Thyroid gland (tissue), 4 donors: Measurements from ENCODE around the gene GARIN5A.
A peak's percentile ranks its signal among the peaks of the same experiment; 100 is the strongest.

ENCODE experiments used
- POLR2A ChIP-seq, 2 donors: fragments of 450-650 bp; IDR thresholded peaks; one replicate each; pipeline ENCODE4 v1.6.1; 2017; ENCODE audit warnings: antibody characterized with exemption in 2 of 2, mild to moderate bottlenecking in 2 of 2, moderate library complexity in 1 of 2
- TF ChIP-seq, protein P1 (sequence below), 6 experiments: fragments of 200-600 bp in 3 of 6; fragments of 450-650 bp in 3 of 6; sonication (generic) in 3 of 6; IDR thresholded peaks; one replicate each; pipeline ENCODE4 v1.5.1; 2016 to 2019; ENCODE audit warnings: antibody characterized with exemption in 6 of 6, mild to moderate bottlenecking in 2 of 6, inconsistent platforms in 1 of 6, moderate library complexity in 1 of 6

DNA sequence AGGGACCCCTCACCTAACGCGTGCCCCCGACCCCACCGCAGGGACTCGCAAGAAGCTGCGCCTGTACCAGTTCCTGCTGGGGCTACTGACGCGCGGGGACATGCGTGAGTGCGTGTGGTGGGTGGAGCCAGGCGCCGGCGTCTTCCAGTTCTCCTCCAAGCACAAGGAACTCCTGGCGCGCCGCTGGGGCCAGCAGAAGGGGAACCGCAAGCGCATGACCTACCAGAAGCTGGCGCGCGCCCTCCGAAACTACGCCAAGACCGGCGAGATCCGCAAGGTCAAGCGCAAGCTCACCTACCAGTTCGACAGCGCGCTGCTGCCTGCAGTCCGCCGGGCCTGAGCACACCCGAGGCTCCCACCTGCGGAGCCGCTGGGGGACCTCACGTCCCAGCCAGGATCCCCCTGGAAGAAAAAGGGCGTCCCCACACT, 48.6 kb downstream of the GARIN5A start:
- TF ChIP-seq, protein P1, sequence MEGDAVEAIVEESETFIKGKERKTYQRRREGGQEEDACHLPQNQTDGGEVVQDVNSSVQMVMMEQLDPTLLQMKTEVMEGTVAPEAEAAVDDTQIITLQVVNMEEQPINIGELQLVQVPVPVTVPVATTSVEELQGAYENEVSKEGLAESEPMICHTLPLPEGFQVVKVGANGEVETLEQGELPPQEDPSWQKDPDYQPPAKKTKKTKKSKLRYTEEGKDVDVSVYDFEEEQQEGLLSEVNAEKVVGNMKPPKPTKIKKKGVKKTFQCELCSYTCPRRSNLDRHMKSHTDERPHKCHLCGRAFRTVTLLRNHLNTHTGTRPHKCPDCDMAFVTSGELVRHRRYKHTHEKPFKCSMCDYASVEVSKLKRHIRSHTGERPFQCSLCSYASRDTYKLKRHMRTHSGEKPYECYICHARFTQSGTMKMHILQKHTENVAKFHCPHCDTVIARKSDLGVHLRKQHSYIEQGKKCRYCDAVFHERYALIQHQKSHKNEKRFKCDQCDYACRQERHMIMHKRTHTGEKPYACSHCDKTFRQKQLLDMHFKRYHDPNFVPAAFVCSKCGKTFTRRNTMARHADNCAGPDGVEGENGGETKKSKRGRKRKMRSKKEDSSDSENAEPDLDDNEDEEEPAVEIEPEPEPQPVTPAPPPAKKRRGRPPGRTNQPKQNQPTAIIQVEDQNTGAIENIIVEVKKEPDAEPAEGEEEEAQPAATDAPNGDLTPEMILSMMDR (IDR thresholded peaks at IDR 0.05): no peak
- peak in 1 of 2 donors; percentile 52 for TF ChIP-seq POLR2A (IDR thresholded peaks at IDR 0.05)
